HEK293 (cell line): ENCODE results near the gene EBF4.

Experiments used
- BCL6B ChIP-seq: fragments of 450-650 bp; formaldehyde crosslinking; IDR thresholded peaks from 2 replicates; pipeline ENCODE4 v1.5.1; 2017; ENCODE audit warnings: missing biosample characterization, missing genetic modification characterization
- CTCF ChIP-seq: fragments of 450-650 bp; formaldehyde crosslinking; IDR thresholded peaks from 2 replicates; pipeline ENCODE4 v1.5.1; 2016; ENCODE audit warnings: missing biosample characterization, missing genetic modification characterization
- MZF1 ChIP-seq: fragments of 450-650 bp; formaldehyde crosslinking; IDR thresholded peaks from 2 replicates; pipeline ENCODE4 v1.5.1; 2017; ENCODE audit warnings: missing biosample characterization, missing genetic modification characterization, borderline replicate concordance
- PBX3 ChIP-seq: sonication (generic); formaldehyde crosslinking; IDR thresholded peaks from 2 replicates; pipeline ENCODE4 v1.8.1; 2022; ENCODE audit warnings: mild to moderate bottlenecking, moderate library complexity, missing genetic modification reagents
- REST ChIP-seq: fragments of 450-650 bp; formaldehyde crosslinking; IDR thresholded peaks from 2 replicates; pipeline ENCODE4 v1.5.1; 2016; ENCODE audit warnings: missing biosample characterization, missing genetic modification characterization
- ZBTB21 ChIP-seq: fragments of 450-650 bp; formaldehyde crosslinking; IDR thresholded peaks from 2 replicates; pipeline ENCODE4 v1.5.1; 2017; ENCODE audit warnings: missing biosample characterization, missing genetic modification characterization
- ZEB2 ChIP-seq: fragments of 450-650 bp; formaldehyde crosslinking; IDR thresholded peaks from 2 replicates; pipeline ENCODE4 v1.5.1; 2016; ENCODE audit warnings: missing biosample characterization, missing genetic modification characterization
- ZNF174 ChIP-seq: fragments of 450-650 bp; formaldehyde crosslinking; IDR thresholded peaks from 2 replicates; pipeline ENCODE4 v1.5.0; 2017; ENCODE audit warnings: missing biosample characterization, mild to moderate bottlenecking, missing genetic modification characterization
- ZNF202 ChIP-seq: fragments of 450-650 bp; formaldehyde crosslinking; IDR thresholded peaks from 2 replicates; pipeline ENCODE4 v1.5.1; 2016; ENCODE audit warnings: missing biosample characterization, missing genetic modification characterization, borderline replicate concordance
- ZNF223 ChIP-seq: fragments of 450-650 bp; formaldehyde crosslinking; IDR thresholded peaks from 2 replicates; pipeline ENCODE4 v1.5.1; 2016; ENCODE audit warnings: missing biosample characterization, missing genetic modification characterization
- ZNF701 ChIP-seq: fragments of 450-650 bp; formaldehyde crosslinking; IDR thresholded peaks from 2 replicates; pipeline ENCODE4 v1.5.1; 2016; ENCODE audit warnings: missing biosample characterization, missing genetic modification characterization
- ZNF785 ChIP-seq: fragments of 450-650 bp; formaldehyde crosslinking; IDR thresholded peaks from 2 replicates; pipeline ENCODE4 v1.5.1; 2016; ENCODE audit warnings: missing biosample characterization, missing genetic modification characterization

GRCh38 chr20:2740702-2741101, 48.1 kb downstream of the EBF4 start:
- TF ChIP-seq ZNF202 (tag by site-specific recombination): no peak
- TF ChIP-seq PBX3 (CRISPR knock-in tag): no peak
- TF ChIP-seq CTCF (tag by site-specific recombination): no peak
- TF ChIP-seq ZNF223: no peak
- no peak for TF ChIP-seq ZBTB21 (tag by site-specific recombination)
- no peak for TF ChIP-seq ZEB2 (tag by site-specific recombination)
- TF ChIP-seq ZNF174 (tag by site-specific recombination): no peak
- no peak for TF ChIP-seq REST
- no peak for TF ChIP-seq ZNF785 (tag by site-specific recombination)
- no peak for TF ChIP-seq BCL6B (tag by site-specific recombination)
- TF ChIP-seq ZNF701 (tag by site-specific recombination): no peak
- TF ChIP-seq MZF1 (tag by site-specific recombination): no peak
